ENCODE data around the gene NCOA3.

NCOA3 gene

GRCh38 chr20:47535994-47536393 is 34.3 kb downstream of the NCOA3 start:
- no peak for TF ChIP-seq FOXM1 (IDR thresholded peaks at IDR 0.05; ENCODE audit: borderline replicate concordance, low read depth)
- TF ChIP-seq TEAD4 (IDR thresholded peaks at IDR 0.05) = no peak
- TF ChIP-seq TCF12 (IDR thresholded peaks at IDR 0.05; ENCODE audit: low read depth) = no peak

- no peak for TF ChIP-seq CREB1 (IDR thresholded peaks at IDR 0.05; ENCODE audit: low read depth)
- TF ChIP-seq ZBTB7A (IDR thresholded peaks at IDR 0.05; ENCODE audit: low read depth) = no peak
- TF ChIP-seq YY1 (IDR thresholded peaks at IDR 0.05; ENCODE audit: low read depth) = no peak
- no peak for TF ChIP-seq EP300 (IDR thresholded peaks at IDR 0.05; ENCODE audit: borderline replicate concordance)
- TF ChIP-seq MAX (IDR thresholded peaks at IDR 0.05) = no peak
- no peak for TF ChIP-seq RAD21 (IDR thresholded peaks at IDR 0.05; ENCODE audit: low read depth)
- TF ChIP-seq CEBPB (IDR thresholded peaks at IDR 0.05) = no peak
- no peak for TF ChIP-seq TEAD4 (IDR thresholded peaks at IDR 0.05)
- TF ChIP-seq EGR1 (IDR thresholded peaks at IDR 0.05) = no peak
- no peak for TF ChIP-seq TCF12 (IDR thresholded peaks at IDR 0.05; ENCODE audit: low read depth)
- TF ChIP-seq TAF1 (IDR thresholded peaks at IDR 0.05; ENCODE audit: low read depth) = no peak
- no peak for TF ChIP-seq NFIC (IDR thresholded peaks at IDR 0.05)
- TF ChIP-seq FOXM1 (IDR thresholded peaks at IDR 0.05; ENCODE audit: borderline replicate concordance, low read depth) = no peak
- TF ChIP-seq REST (IDR thresholded peaks at IDR 0.05; ENCODE audit: low read depth) = no peak
- TF ChIP-seq USF1 (IDR thresholded peaks at IDR 0.05) = no peak
These were observed 39.0 kb downstream of the NCOA3 start for GRCh38 chr20:47540443-47541354.

GRCh38 chr20:47541355-47541922 is 39.8 kb downstream of the NCOA3 start:
- TF ChIP-seq NFIC (IDR thresholded peaks at IDR 0.05) (no peak), EGR1 (IDR thresholded peaks at IDR 0.05) (no peak), CREB1 (IDR thresholded peaks at IDR 0.05; ENCODE audit: low read depth) (no peak)

GRCh38 chr20:47543006-47543431 is 41.3 kb downstream of the NCOA3 start:
- TF ChIP-seq EGR1 (IDR thresholded peaks at IDR 0.05) (no peak), TAF1 (IDR thresholded peaks at IDR 0.05; ENCODE audit: low read depth) (no peak), YY1 (IDR thresholded peaks at IDR 0.05; ENCODE audit: low read depth) (no peak), MAX (IDR thresholded peaks at IDR 0.05) (no peak)

GRCh38 chr20:47544240-47544639 is 42.6 kb downstream of the NCOA3 start:
- TF ChIP-seq TEAD4 (IDR thresholded peaks at IDR 0.05) (peak; percentile 78), YY1 (IDR thresholded peaks at IDR 0.05; ENCODE audit: low read depth) (no peak)

GRCh38 chr20:47544852-47545251 is 43.2 kb downstream of the NCOA3 start:
- TF ChIP-seq RAD21 (IDR thresholded peaks at IDR 0.05; ENCODE audit: low read depth) (no peak), EP300 (IDR thresholded peaks at IDR 0.05; ENCODE audit: borderline replicate concordance) (no peak), FOXM1 (IDR thresholded peaks at IDR 0.05; ENCODE audit: borderline replicate concordance, low read depth) (no peak)

- TF ChIP-seq EGR1 (IDR thresholded peaks at IDR 0.05) (no peak), USF1 (IDR thresholded peaks at IDR 0.05) (no peak), MAX (IDR thresholded peaks at IDR 0.05) (no peak)
These were observed 43.8 kb downstream of the NCOA3 start for GRCh38 chr20:47545499-47545898.

- TF ChIP-seq TEAD4 (IDR thresholded peaks at IDR 0.05) = peak; percentile 16; the same call in 1 of the 2 replicates
- no peak for TF ChIP-seq ZBTB7A (IDR thresholded peaks at IDR 0.05; ENCODE audit: low read depth)
These were observed 44.7 kb downstream of the NCOA3 start for GRCh38 chr20:47546184-47547033.

All from Ishikawa (cell line).